Measurements from ENCODE around the gene PDIA5.

GRCh38 chr3:123093696-123094095 is 26.9 kb downstream of the PDIA5 start:
- TF ChIP-seq POLR2AphosphoS5 (IDR thresholded peaks at IDR 0.05; ENCODE audit: low read depth) (no peak), CTCF (IDR thresholded peaks at IDR 0.05; ENCODE audit: insufficient read depth, low read length) (no peak)
